SW480 (cell line): Measurements from ENCODE around the gene ASS1.
A peak's percentile ranks its signal among the peaks of the same experiment; 100 is the strongest.

Experiments used
- DNase-seq: peaks from one replicate; pipeline ENCODE4 v3.0.0-alpha.2; 2016; ENCODE audit warnings: low spot score

ASS1 gene

DNA sequence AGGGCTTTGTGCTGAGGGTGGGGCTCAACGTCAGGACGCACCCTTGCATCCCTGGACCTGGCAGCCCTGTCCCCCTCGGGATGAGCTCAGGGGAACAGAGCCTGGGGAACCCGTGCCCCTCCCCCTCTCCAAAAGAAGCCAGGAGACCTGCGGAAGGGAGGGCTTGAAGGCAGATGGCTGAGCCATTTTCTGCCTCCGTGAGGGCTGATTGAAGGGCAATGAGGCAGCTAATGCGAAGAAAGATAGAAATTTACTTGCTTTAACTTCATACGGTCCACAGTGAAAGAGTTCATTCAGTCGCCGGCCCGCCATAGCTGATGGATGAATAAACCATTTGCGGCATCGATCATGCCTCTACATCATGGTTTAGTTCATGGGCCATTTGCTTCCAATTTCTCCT lies 28.8 kb downstream of the ASS1 start:
- no peak for DNase-seq

DNA sequence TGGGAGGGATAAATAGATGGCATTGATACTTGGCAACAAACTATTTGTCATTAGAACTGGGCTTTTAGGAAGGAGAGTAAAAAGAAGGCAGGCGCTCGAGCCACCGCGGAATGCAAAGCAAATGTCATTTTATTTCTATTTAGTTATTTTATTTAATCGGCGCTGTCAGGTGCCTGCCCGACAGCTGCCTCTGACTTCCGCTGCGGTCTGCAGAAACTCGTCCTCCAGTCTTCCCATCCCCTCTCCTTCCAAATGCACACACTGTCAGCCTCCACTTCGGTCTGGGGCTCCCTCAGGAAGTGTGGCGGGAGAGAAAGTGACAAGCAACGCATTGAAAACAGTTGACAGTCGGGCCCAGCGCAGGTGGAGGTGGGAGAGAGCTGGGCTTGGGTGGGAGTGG lies 29.3 kb downstream of the ASS1 start:
- no peak for DNase-seq

DNA sequence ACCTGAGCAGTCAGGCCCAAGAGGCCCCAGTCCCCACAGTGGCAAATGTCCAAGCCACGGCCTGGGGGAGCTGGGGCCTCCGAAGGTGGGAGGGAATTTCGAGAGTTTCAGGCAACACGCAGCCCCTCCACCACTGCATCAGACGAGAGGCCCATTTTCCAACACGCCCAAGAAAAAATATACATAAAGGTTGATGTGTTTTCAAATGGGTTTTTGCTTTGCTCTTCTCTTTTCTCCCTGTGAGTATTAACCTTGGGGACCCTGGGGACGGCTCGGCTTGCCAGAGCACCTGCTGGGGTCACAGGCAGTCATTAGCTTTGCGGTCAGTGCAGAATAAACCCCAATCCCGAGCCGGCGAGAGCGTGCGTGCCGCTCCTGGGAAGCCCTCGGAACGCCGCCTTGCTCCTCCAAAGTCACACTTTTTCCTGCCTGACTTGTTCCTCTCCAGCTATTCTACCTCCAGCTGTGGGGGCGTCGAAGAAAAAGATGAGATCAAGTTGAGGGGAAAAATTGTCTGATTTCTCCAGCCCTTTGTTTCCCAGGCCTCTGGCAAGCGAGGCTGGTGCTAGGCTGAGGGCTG lies 31.5 kb downstream of the ASS1 start:
- no peak for DNase-seq

DNA sequence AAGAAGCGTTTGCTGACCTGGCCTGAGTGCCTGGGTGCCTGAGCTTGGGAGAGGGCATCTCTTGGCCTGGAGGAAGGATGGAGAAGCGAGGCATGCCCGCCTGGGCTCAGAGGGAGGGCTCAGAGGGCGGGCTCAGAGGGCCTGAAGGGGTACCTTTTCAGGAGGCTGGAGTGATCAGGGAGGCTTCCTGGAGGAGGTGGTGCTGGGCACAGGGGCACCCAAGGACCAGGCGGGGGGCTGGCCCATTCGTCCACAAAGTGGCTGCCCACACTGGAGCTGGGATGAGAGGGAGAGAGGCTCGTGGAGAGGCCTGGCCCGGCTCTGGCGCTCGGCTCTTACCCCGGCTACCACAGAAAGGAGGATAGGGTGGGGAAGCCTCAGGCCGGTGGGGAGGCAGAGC lies 32.8 kb downstream of the ASS1 start:
- no peak for DNase-seq

DNA sequence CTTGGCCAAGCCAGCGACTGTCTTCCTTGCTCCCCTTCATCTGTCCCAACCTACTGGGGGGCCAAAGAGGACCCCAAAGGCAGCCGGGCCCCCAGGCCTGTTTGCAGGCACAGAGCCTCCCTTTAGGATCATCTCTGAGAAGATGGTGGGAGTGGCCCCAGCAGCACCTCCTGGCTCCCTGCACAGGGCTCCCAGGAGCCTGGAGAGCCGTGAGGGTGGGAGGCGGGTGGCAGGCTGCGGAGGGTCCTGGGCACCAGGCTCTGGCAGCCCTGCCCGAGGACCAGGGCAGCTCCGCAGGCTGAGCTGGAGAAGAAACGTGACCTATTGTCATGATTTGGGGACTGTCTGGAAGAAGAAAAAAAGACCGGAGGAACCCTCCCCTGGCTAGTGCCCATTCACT lies 33.4 kb downstream of the ASS1 start:
- no peak for DNase-seq

DNA sequence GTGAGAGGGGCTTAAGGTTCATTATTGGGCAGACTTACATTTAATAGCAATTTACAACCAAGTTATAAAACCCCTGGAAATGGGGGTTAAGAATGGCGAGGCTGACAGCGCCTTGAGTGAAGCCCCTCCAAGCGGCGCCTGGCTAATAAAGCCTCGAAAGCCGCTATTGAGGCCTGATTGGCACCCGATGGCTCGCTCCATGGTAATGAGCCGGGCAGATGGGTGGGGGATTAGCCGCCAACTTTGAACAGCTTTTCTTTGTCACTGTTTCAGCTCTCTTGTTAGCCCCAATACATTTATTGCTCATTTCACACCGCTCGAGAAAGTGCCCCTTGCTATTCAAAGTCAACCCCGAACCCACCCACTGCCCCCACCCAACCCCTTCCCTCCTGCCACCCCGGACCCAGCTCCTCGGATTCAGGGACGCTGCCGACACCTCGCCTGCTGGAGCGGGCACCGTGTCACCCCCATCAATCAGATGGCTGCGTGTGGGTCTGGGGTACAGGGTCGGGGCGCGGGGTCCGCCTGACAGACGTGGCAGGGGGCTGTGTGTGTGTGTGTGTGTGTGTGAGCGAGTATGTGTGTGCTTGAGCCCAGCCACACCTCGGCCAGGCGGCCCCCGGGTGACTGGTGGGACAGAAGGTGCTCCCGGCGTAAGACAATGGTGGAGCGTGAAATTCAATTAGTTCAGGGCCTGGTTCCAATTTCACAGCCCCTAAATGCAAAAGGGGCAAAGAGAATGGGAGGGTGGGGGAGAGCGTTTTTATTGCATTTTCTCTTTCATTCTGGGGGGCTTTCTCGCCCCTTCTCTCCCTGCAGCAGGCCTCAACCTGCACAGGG lies 34.2 kb downstream of the ASS1 start:
- DNase-seq: no peak

DNA sequence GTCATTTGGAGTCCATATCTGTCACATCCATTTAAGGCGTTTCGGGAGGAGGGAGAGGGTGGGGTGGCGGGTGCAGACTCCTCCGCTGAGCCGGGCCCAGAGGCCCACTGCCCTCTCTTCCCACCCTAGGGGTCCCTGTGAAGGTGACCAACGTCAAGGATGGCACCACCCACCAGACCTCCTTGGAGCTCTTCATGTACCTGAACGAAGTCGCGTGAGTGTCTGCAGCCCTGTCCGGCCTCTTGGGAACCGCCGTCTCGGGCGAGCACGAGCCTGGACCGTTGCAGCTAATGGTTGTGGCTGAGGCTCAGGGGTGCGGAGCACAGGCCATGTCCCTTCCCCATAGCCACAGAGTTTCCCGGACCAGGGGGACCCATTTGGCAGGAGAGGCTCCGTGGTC lies 34.8 kb downstream of the ASS1 start:
- DNase-seq: no peak

DNA sequence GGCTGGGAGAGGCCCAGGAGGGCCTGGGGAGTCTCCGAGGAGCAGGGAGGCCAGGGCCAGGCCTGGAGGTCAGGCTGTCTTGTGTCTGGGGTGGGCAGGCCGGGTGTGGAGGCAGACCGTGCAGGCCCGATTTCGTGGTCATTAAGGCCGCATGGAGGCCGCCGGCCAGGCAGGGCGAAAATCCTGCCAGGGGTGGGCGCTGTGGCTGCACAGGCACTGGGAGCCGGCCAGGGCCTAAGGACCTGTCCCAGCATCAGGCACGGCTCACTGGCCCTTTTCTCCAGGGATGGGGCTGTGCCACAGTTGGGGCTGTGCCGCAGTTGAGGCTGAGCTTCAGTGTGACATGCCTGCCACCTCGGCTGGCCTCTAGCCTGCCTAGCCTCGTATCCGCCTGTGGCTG lies 35.9 kb downstream of the ASS1 start:
- no peak for DNase-seq

DNA sequence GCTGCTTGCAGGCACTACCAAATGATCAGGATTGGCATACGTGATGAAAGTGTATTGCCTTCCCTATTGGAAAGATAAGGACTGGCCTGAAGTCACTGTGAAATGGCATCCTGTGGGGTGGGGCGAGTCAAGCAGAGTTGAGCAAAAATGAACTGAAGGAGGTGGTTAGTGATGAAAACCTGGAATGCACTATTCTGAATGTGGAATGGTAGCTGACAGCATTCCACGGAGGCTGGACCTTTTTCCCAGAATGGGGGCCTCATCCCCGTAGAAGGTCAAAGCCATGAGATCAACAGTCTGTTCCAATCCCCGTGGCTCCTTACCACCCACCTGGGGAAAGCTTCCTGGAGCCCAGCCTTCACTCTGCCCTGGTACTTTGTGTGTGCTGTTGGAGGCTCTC lies 37.7 kb downstream of the ASS1 start:
- DNase-seq: no peak

DNA sequence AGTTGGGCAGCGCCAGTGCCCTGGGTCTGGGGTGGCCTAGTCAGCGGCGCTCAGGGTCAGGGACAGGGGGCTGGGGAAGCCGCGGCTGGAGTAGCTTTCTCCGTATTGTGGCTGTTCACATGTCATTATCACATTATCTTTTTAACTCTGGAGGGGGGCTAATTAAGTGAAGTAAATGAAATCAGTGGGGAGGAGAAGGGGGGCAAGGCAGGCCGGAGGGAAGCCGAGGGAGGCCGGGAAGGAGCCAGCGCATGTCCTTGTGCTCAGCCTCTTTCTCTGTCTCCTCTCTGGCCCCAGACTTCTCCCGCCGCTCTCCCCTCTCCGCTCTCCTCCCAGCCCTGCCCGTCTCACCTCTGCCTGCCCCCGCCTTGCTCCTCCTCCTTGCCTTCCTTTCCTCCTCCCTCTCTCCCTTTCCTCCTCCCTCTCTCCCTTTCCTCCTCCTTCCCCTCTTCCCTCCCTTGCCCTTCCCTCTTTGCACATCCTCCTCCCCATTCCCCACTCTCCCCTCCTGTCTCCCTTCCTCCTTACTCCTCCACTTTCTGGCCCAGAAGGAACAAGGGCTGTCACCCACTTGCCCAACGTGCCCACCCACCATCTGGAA lies 38.7 kb downstream of the ASS1 start:
- DNase-seq: no peak

DNA sequence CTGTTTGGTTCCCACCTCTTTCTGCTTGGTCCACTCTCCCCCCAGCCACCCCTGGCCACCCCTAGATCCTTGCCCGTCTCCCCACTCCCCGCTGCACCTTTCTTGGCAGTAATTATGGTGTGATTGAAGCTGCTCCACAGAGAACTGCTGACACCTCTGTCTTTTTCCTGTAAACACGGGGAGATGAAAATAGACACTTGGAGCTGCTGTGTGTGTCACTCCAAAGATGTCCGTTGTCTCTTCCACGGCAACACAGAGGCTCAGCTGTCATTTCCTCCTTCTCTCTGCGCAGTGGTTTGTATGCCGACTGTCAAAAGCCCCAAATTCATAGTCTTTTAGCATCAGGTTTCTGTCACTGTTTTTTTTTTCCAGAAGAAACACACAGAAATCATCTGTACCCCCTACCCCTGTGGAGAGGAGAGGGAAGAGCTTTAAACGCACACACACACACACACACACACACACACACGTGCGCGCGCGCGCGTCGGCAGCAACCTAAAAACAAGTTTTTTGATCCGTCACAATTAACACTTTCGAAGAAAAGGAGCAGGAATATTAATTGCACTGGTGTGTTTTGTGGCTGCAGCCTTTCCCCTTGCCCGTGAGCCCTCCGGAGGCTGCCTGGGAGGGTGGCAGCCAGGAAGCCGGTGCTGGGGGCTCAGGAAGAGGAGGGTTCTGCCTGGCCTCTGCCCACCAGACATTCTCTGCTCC lies 39.8 kb downstream of the ASS1 start:
- no peak for DNase-seq

DNA sequence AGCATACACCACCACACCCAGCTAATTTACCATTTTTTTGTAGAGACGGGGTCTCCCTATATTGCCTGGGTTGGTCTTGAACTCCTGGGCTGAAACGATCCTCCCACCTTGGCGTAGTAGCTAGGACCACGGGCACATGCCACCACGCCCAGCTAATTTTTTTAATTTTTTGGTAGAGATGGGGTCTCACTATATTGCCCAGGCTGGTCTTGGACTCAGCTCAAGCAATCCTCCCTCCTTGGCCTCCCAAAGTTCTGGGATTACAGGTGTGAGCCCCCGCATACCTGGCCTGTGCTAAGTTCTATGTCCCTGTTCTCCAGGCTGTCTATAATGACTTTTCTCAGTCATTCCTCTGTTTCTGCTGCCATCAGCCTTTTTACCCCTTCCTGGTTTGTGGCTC lies 41.3 kb downstream of the ASS1 start:
- DNase-seq: no peak

DNA sequence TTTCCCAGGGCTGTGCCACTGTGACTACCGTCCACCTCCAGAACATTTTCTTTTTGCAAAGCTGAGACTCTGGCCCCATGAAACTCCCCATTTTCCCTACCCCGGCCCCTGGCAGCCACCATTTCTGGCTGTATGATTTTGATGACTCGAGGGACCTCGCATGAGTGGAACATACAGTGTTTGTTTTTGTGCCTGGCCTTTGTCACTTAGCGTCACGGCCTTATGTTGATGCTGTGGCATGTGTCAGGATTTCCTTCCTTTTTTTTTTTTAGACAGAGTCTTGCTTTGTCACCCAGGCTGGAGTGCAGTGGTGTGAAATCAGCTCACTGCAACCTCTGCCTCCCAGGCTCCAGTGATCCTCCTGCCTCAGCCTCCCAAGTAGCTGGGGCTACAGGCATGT lies 42.7 kb downstream of the ASS1 start:
- no peak for DNase-seq

DNA sequence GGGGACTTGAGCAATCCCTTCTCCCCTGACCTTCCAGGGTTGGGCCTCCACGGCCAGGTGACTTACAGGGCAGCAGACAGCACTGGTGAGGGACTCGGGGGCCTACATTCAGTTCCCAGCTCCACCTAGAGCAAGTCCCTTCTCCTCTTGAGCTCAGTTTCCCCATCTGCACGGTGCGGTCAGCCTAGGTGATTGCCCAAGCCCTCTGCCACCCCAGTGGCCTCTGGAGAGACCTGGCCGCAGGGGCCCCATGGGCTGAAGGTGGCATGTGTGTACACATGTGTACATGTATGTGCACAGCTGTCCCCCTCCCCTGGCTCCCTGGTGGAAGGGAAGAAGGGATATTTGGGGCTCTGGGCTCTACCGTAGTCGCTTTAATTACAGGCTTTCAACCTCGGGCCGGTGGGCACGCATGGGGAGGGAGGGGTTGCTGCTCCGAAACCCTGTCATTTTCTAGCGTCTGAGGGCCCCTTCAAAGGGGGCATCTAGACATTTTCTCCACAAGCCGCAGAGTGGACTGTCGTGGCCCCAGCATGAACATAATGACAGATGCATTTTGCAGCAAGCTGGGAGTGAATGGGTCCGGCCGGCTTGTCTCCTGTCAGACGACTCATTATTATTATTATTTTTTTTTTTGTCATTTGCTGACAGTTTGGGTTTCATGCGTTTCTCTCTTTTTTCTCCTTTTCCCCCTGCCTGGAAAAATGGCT lies 44.0 kb downstream of the ASS1 start:
- DNase-seq: no peak

DNA sequence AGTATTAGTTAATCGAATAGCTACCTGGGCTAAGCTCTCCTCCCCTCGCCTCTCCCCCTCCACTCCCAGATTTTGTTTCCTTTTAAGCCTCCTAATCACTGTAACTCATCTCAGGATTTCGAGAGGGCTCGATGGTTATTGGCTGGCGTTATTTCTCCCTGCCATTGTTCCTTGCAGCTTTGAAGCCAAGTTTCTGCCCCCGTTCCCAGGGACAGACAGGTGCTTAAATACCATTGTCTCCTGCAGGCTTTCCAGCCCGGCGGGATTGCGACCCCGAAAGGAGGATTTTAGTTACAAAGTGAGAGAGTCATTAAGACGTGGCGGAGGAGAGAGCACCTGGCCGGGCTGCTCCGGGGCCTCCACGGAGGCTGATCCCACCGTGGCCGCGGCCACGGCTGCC lies 46.2 kb downstream of the ASS1 start:
- no peak for DNase-seq

DNA sequence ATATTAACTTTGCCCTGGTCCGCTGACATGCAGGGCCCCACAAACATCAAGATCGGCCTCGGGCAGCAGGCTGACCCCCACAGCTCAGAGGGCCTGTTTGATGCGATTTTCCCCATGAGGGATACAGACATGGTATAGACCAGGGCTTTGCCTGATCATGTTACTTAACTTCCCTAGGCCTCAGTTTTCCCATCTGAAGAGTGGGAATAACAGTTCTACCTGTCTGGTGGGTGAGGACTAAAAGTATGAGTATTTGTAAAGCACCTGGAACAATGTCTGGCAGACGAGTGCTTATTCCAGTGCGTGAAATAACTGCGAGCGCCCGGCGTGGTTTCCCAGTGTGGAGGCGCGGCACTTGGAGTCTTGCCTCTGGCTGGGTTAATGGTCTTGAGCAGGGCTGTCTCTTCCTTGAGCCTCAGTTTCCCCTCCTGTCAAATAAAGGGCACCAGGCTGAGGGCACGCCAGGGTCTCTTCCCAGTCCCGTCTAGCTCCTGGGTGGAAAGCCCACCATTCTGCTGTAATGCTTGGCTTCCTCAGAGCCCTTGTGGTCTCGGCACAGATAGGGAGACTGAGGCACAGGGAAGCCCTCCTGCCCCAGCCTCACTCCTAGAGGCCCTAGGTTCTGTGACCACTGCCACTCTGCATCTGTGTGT lies 47.2 kb downstream of the ASS1 start:
- no peak for DNase-seq

DNA sequence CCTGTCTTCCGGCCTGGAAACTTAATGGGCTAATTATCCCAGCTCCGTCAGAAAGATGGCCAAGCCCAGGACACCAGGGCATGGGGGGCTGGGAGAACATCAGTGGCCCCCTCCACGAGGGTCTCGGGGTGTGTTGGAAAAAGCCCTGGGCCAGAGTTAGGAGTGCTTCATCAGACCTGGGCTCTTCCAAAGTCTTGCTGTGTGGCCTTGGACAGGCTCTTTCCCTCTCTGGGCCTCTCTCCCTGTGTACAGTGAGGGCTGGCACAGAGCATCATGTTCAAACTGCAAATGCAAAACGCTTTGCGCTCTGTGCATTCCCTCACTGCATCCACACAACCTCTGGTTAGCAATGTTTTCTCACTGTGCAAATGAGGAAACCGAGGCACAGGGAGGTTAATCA lies 48.3 kb downstream of the ASS1 start:
- DNase-seq: no peak

DNA sequence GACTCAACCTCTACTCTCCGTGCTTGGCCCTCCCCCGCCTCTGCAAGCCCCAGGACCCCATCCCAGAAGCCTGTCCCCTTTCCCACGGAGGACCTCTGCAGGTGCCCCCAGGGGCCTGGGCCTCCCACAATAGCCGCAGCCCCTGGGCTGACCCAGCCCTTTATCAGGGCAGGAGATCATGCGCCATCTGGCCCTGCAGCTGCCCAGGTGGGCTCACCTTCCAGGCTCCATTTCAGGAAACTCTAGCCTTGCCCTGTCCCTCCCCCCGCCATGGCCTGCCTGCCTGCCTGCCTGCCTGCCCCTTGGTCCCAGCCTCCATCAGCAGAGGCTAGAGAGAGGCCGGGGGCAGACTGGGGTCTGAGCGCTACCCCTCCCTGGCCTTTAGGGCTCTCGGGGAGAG lies 48.7 kb downstream of the ASS1 start:
- no peak for DNase-seq

DNA sequence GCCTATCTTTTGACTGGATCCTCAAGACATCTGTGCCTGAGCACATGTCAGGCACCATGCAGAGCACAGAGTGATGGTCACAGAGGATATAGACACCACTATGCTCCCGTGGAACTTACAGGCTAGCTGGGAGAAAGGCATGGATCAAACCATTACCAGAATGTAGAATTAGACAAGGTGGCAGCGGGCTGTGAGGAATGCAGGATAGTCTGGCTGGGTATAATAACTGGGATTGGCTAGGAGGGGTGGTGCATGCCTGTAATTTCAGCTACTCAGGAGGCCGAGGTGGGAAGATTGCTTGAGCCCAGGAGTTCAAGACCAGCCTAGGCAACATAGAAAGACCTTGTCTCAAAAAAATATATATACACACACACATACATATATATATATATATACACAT lies 50.3 kb downstream of the ASS1 start:
- DNase-seq: no peak

DNA sequence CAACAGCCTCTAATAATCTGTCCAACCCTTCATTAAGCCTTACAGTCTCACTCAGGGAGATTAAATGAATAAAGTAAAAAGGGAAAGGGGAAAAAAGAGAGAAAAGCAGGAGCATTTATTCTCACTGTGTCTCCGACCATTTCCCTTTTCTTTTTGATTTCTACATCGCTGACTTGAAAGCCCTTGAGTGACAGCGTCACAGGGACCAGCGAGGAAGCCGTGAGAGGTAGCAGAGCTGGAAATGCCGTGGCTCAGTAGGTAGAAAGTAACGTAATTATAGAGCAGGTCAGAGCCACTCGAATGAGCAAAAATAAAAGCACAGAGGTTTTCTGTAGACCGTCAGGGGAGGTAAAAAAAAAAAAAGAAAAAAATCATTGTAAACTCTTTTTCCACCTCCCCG lies 52.4 kb downstream of the ASS1 start:
- no peak for DNase-seq

DNA sequence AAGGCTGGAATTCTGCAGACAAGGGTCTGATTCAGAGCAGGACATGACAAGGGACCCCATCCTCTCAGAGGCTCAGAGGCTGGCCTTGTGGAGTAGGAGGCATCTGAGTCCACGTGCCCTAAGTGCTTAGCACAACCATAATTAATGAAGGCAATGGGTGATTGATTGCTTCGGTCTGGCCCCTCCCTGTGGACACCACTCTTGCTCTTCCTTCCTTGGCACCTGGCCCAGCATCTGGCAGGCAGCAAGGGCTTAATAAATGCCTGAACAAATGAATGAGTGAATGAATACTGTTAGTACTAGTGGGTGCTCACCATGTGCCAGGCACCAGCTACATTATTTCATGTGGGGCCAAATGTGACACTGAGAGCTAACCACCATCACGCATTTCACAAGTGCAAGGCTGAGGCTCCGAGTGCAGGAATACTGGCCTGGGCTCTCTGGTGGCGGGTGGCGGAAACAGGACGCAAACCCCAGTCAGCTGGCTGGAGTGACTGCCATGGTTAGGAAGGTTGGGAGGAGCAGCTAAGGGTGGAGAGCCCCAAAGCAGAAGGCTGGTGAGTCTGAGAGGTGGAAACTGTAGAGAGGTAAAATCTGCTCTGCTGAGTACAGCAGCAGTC lies 53.6 kb downstream of the ASS1 start:
- DNase-seq: peak; percentile 14
